GM18505 (cell line): Measurements from ENCODE around the gene PHF2.

ENCODE experiments used
- ATAC-seq: cut with Tn5 transposase; IDR thresholded peaks from one replicate; pipeline ENCODE4 v1.9.1; 2021; ENCODE audit not compliant: unreplicated experiment
- POLR2A ChIP-seq: IDR thresholded peaks from 4 replicates; pipeline ENCODE4 v1.6.1; 2011; ENCODE audit warnings: borderline replicate concordance; ENCODE audit not compliant: insufficient read depth, insufficient read length; ENCODE audit errors: extremely low read depth

PHF2 gene

GRCh38 chr9:93645921-93646639 lies 69.7 kb downstream of the PHF2 start:
- ATAC-seq = no peak
- no peak for TF ChIP-seq POLR2A

- no peak for TF ChIP-seq POLR2A
- no peak for ATAC-seq
Observed at GRCh38 chr9:93646640-93647178, 70.3 kb downstream of the PHF2 start.

- TF ChIP-seq POLR2A = no peak
- no peak for ATAC-seq
Observed at GRCh38 chr9:93648181-93648580, 71.8 kb downstream of the PHF2 start.

GRCh38 chr9:93648836-93649235 lies 72.5 kb downstream of the PHF2 start:
- no peak for ATAC-seq
- TF ChIP-seq POLR2A = no peak

DNA sequence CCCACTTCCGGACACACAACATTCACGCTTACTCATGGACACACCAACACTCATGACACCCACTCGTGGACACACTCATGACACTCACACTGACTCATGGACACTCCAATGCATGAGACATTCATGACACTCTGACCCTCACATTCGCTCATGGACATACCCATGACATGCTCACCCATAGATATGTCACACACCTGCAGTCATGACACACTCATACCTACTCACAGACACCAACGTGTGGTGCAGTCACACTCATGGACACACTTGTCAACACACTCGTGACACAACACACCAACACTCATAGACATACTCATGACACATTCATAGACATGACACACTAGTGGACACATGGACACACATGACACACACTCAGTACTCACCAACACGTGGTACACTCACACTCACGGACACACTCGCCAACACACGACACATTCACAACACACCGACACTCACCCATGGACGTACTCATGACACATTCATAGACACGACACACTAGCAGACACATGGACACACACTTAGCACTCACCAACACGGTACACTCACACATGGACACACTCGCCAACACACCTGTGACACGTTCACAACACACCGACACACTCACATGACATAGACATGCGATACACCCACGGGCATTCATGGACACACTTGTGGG lies 73.4 kb downstream of the PHF2 start:
- no peak for ATAC-seq
- no peak for TF ChIP-seq POLR2A

- no peak for ATAC-seq
- no peak for TF ChIP-seq POLR2A
Observed at GRCh38 chr9:93650448-93650847, 74.1 kb downstream of the PHF2 start.

DNA sequence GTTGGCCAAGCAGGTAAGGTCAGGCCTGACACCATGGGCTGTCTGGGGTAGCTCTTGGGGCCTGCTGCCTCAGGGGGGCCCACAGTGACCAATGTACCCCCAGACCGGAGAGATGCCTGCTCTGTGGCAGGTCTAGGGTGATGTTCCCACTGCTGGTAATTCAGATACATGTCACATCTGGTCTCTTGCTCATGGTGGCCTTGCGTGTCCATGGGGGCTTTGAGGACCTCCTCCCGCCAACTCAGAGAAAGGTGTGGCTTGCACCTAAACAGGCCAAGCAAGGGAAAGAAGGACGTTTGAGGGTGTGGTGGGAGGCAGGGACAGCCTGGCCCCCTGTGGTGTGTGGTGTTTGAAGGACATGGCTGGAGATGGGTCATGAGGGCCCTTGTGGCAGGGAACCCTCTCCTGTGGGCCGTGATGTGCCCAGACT lies 75.2 kb downstream of the PHF2 start:
- ATAC-seq = no peak
- no peak for TF ChIP-seq POLR2A

- no peak for ATAC-seq
- TF ChIP-seq POLR2A = no peak
Observed at GRCh38 chr9:93652604-93653592, 76.5 kb downstream of the PHF2 start.

GRCh38 chr9:93653760-93654159 lies 77.4 kb downstream of the PHF2 start:
- no peak for TF ChIP-seq POLR2A
- no peak for ATAC-seq

DNA sequence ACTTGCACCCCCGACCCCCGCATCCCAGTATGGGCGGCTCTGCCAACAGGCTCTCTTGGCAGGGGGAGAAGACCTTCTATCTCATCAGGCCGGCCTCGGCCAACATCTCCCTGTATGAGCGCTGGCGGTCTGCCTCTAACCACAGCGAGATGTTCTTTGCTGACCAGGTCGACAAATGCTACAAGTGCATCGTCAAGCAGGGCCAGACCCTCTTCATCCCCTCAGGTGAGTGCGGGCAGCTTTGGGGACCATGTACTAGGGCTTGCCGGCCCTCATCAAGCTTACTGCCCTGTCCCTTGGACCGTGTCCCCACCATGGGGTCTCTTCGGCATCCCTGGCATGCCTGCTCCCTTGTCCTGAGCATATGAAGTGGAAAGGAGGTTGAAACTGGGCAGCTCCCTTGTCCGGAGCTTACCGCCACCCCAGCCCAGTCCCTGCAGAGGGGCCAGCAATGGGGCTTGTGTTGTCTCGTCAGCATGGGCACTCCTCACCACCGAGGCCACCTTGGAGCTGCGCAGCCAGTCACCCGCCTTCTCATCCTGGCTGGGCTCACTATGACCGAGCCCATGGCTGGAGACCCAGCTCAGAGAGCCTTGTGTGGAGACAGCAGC lies 78.1 kb downstream of the PHF2 start:
- no peak for ATAC-seq
- no peak for TF ChIP-seq POLR2A

GRCh38 chr9:93655621-93656425 lies 79.4 kb downstream of the PHF2 start:
- ATAC-seq = no peak
- TF ChIP-seq POLR2A = no peak
